Measurements from ENCODE around the gene ZAR1L.

Gene ZAR1L

GRCh38 chr13:32311188-32311897 is 3.8 kb downstream of the ZAR1L start:
- no peak for TF ChIP-seq CTCF (IDR thresholded peaks at IDR 0.05; ENCODE audit: extremely low read depth, missing control alignments)
- DNase-seq (ENCODE audit: low spot score): no peak

DNA sequence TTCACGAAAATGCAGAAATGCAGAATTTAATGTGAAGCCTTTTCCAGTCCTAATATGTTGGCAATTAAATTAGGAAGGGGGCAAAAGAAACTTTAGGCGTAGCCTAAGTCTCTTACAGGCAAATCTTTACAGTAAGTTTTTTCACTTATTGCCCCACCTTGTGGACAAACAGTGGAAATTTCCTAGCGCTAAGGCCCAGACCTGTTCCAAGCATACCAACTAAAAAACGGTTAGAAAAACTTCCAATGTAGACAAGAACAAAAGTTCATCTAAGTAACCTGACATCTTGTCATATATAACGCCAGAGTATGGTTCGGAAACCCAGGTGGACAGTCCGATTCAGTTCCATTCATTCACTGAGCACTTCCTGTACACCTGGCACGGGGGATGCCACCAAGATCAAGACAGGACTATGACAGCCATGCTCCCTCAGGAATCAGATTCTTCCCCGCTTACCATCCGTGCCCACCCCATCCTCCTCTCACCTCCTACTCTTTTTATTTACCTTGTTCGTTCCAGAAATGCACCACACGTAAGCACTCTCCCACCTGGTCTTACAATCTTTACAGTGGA is 4.9 kb downstream of the ZAR1L start:
- DNase-seq (ENCODE audit: low spot score): peak; percentile 59
- TF ChIP-seq CTCF (IDR thresholded peaks at IDR 0.05; ENCODE audit: extremely low read depth, missing control alignments): peak; percentile 43

- no peak for DNase-seq (ENCODE audit: low spot score)
- no peak for TF ChIP-seq CTCF (IDR thresholded peaks at IDR 0.05; ENCODE audit: extremely low read depth, missing control alignments)
Observed at GRCh38 chr13:32309312-32310133, 5.6 kb downstream of the ZAR1L start.

DNA sequence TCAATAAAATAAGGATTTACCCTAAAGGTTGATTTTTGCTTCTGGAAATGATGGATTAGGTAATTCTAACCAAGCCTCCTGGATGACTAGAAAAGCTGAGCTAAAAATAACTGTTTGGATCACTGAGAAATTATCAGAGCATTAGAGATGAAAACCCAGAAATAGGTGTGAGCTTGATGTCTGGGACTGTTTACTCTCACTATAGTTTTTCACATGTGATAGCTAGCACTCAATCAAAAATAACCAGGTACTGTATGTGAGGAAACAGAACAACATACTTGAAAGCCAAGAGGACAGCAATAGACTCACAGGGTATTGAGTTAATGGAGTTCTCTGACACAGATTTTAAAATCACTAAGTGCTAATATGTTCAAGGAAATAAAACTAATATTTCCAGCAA is 9.5 kb downstream of the ZAR1L start:
- TF ChIP-seq CTCF (IDR thresholded peaks at IDR 0.05; ENCODE audit: extremely low read depth, missing control alignments): no peak
- no peak for DNase-seq (ENCODE audit: low spot score)

DNA sequence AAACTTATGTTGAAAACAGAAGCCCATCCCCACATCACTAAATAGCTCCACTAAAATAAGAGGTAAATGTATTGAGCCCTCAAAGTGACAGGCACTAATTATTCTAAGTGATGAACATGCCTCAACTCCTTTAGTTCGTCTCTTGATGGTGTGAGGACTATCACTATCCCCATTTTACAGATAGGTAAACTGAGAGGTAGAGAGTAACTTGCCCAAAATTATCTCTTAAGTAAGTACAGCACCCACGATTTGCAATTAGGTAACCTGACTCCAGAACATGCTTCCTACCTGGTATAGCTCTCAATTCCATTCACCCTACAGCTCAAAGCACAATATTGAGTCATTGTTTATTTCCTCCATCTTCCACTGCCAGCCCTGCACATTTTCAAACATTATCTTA is 12.7 kb downstream of the ZAR1L start:
- TF ChIP-seq CTCF (IDR thresholded peaks at IDR 0.05; ENCODE audit: extremely low read depth, missing control alignments): no peak
- DNase-seq (ENCODE audit: low spot score): no peak

GRCh38 chr13:32300920-32301319 is 14.2 kb downstream of the ZAR1L start:
- TF ChIP-seq CTCF (IDR thresholded peaks at IDR 0.05; ENCODE audit: extremely low read depth, missing control alignments): no peak
- DNase-seq (ENCODE audit: low spot score): no peak

GRCh38 chr13:32300406-32300805 is 14.8 kb downstream of the ZAR1L start:
- TF ChIP-seq CTCF (IDR thresholded peaks at IDR 0.05; ENCODE audit: extremely low read depth, missing control alignments): no peak
- no peak for DNase-seq (ENCODE audit: low spot score)

Data from GM20000 (cell line).